ENCODE measurements around the gene SLC6A4. TPM values are rescaled to one million over a fixed set of nuclear protein-coding genes. Genes with fewer than 3 reads are reported as not detected.
A peak's percentile ranks its signal among the peaks of the same experiment; 100 is the strongest.
"Not testable (repeated sequence)": the region's sequence is repeated elsewhere in the genome, so short reads cannot be mapped to it uniquely, and the experiment has no call there.

Gene SLC6A4
- total RNA-seq, 1 donor from 2014 or later: 1.8 TPM

DNA sequence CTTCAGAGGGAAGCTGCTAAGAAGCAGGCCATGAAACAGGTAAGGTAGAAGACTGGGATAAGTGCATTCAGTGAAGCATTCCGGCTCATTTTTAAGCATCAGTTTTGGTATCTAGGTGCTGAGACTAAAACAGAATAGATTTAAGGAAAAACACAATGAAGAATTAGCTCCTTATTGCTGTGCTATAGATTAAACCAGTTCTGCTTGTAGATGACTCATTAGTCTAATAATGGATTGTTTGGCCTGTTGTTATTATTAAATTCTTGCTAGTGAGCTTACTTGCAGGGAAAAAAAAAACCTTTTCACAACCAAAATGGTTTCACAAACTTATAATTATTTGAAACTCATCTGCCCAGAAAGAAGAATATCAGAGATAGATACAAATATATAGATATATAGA, 62.9 kb downstream of the SLC6A4 start:
- DNase-seq: no peak

- DNase-seq: no peak
These were observed 65.0 kb downstream of the SLC6A4 start for GRCh38 chr17:30170415-30170987.

DNA sequence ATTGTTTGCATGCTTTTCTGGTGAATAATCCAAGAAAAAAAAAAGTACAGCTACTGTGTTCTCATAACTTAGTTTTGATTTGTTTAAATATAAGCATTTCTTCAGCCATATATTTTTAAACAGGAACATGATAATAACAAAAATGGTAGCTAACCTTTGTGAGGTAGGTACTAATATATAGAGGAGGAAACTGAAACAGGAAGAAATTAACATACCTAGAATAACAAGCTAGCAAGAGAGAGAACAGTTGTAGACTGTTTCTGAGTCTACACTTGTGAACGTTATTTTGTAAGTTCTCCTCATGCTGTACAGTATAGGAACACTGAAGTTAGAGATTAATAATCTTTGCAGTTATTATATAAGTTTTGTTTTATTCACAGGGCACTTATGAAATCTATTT, 69.5 kb downstream of the SLC6A4 start:
- DNase-seq: no peak

DNA sequence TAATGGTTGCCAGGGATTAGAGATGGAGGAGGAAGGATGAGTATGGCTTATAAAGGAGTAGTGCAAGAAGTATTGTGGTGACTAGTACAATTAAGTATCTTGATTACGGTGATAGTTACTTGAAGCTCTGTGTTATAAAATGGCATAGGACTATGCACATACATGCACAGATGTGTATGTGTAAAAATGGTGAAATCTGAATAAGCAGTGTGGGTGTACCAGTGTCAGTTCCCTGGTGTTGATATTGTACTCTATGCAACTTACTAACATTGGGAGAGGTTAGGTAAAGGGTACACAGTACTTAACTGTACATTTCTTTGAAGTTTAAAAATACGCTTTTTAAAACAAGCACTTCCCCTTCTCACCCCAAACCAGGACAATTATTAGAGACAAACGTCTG, 70.3 kb downstream of the SLC6A4 start:
- no peak for DNase-seq

GRCh38 chr17:30164531-30164930, 71.0 kb downstream of the SLC6A4 start:
- DNase-seq: no peak

DNA sequence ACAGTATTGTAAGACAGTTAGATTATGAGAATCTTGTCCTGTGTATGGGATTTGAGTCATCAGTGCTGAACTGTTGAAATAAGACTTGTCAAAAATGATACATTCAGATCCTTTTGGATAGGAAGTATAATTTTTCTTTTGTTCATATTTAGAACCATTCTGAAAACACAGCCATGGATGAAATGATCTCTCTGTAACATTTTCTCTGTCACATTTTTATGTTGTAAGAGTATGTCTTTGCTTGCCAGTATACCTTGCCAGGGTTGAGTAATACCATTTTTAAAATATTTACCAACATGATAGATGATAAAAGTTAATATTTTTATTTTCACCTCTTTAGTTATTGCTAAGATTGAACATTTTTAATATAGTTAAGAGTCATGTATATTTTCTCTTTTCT, 73.9 kb downstream of the SLC6A4 start:
- DNase-seq: no peak

GRCh38 chr17:30160419-30161172, 74.9 kb downstream of the SLC6A4 start:
- DNase-seq: no peak

DNA sequence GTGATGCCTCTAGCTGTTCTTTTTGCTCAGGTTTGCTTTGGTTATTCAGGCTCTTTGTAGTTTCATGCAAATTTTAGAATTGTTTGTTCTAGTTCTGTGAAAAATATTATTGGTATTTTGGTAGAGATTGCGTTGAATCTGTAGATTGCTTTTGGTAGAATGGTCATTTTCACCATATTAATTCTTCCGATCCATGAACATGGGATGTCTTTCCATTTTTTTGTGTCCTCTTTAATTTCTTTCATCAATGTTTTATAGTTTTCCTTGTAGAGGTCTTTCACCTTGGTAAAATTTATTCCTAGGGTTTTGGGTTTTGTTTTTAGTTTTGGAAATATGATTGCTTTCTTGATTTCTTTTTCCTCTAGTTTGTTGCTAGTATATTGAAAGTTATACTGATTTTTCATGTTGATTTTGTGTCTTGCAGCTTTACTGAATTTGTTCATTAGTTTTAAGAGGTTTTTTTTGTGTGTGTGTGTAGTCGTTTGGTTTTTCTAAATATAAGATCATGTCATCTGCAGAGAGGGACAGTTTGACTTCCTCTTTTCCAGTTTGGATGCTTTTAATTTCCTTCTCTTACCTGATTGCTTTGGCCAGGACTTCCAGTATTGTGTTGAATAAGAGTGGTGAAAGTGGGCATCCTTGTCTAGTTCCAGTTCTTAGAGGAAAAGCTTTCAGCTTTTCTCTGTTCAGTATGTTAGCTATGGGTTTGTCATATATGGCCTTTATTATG, 76.4 kb downstream of the SLC6A4 start:
- DNase-seq: no peak

- DNase-seq: no peak
These were observed 80.1 kb downstream of the SLC6A4 start for GRCh38 chr17:30155389-30155788.

DNA sequence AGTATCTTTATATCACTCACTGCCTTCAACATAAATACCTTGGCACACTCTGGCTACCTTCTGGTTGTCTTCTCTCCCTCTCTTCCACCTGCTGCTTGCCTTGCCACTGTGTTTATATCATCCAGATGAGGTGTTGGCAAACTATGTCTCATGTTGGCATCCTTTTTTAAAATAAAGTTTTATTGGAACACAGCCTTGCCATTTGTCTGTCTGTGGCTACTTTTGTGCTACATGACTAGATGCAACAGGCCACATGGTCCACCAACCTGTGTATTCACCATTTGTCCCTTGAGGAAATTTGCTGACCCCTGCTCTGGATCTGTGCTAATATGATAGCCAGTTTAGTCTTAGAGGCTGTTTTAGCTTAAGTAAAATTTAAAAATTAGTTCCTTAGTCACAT, 82.0 kb downstream of the SLC6A4 start:
- DNase-seq: no peak

DNA sequence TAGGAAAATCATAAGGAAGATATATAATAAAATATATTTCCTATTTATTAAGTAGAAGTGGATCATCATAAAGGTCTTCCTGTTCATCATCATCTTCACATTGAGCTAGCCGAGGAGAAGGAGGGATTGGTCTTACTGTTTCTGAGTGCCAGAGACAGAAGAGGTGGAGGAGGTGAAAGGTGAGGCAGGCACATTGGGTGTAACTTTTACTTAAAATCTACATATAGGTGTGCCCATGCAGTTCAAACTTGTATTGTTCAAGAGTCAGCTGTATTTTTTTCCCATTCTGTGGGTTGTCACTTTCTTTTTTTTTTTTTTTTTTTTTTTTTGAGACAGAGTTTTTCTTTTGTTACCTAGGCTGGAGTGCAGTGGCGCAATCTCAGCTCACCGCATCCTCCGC, 84.0 kb downstream of the SLC6A4 start:
- no peak for DNase-seq

DNA sequence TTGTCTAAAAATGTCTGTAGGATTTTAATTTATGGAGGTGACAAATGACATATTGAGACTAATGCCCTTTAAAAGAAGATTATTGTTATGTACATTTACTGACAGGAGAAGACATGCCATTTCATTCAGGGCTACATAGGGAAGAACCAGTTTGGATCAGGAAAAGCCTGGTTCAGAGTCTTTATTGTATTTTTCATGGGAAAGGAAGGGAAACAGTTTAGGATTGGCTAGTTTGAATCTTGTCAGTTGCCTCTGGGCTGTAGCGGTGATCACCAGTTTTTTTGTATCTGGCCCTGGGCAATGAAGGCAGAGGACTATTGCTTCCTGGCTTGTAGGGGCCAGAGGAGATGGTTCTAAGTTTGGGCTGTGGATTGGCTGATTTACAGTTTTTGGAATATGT, 87.1 kb downstream of the SLC6A4 start:
- DNase-seq: no peak

DNA sequence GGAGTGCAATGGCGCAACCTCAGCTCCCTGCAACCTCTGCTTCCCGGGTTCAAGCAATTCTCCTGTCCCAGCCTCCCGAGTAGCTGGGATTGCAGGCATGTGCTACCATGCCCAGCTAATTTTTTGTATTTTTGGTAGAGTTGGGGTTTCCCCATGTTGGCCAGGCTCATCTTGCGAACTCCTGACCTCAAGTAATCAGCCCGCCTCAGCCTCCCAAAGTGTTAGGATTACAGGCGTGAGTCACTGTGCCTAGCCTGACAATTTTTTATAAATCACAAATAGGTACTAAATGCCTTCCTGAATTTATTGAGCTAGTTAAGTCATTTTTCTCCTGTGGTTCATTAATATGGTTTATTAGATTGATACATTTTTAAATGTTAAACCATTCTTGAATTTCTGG, 87.6 kb downstream of the SLC6A4 start:
- DNase-seq: not testable (repeated sequence)

Small RNAs within 50 kb of the gene (small RNA-seq; reads per million reads assigned to genes)
- 20.3 reads per million, percentile 94 among the genes with 10 or more reads in this experiment for gene RF00154 (ENCODE audit: low replicate concordance)

Other genes starting within 250 kb of the SLC6A4 start
- gene NSRP1, start 118.9 kb downstream of the SLC6A4 start, total RNA-seq: 17.0 TPM
- 59.2 TPM for gene BLMH, start 56.2 kb upstream of the SLC6A4 start, total RNA-seq
- not detected for gene TMIGD1, start 98.4 kb upstream of the SLC6A4 start, total RNA-seq
- 64.2 TPM for gene CPD, start 143.2 kb upstream of the SLC6A4 start, total RNA-seq
- gene GOSR1, start 241.7 kb upstream of the SLC6A4 start, total RNA-seq: 26.0 TPM